Smooth muscle cell (in vitro differentiated cells): ENCODE data around the gene PTPRD. TPM values are rescaled to one million over a fixed set of nuclear protein-coding genes. Genes with fewer than 3 reads are reported as not detected.

Experiments
- DNase-seq: peaks from one replicate; lab custom pipeline; 2025; ENCODE audit not compliant: unreplicated experiment; lab: John Stamatoyannopoulos, UW
- H2AFZ ChIP-seq: fragments of 200-600 bp; sonication (generic); 2 replicates; pipeline ENCODE4 v1.6.0; 2016; ENCODE audit warnings: antibody characterized with exemption, low read depth, mild to moderate bottlenecking
- H3F3A ChIP-seq: fragments of 200-600 bp; sonication (generic); 2 replicates; pipeline ENCODE4 v1.6.0; 2017; ENCODE audit warnings: antibody characterized with exemption, low read depth
- H3K27ac ChIP-seq: fragments of 200-600 bp; sonication (generic); 2 replicates; pipeline ENCODE4 v1.5.1; 2016; ENCODE audit warnings: low read depth, mild to moderate bottlenecking
- H3K27me3 ChIP-seq: fragments of 200-600 bp; sonication (generic); 2 replicates; pipeline ENCODE4 v1.6.1; 2016; ENCODE audit warnings: low read depth, mild to moderate bottlenecking
- H3K36me3 ChIP-seq: fragments of 200-600 bp; sonication (generic); 2 replicates; pipeline ENCODE4 v1.5.1; 2016; ENCODE audit warnings: low read depth
- H3K4me1 ChIP-seq: fragments of 200-600 bp; sonication (generic); 2 replicates; pipeline ENCODE4 v1.5.1; 2016; ENCODE audit warnings: low read depth
- H3K4me2 ChIP-seq: fragments of 200-600 bp; sonication (generic); 2 replicates; pipeline ENCODE4 v1.6.0; 2016; ENCODE audit warnings: mild to moderate bottlenecking
- H3K4me3 ChIP-seq: fragments of 200-600 bp; sonication (generic); 2 replicates; pipeline ENCODE4 v1.5.1; 2016; ENCODE audit warnings: mild to moderate bottlenecking
- H3K79me2 ChIP-seq: fragments of 200-600 bp; sonication (generic); 2 replicates; pipeline ENCODE4 v1.6.0; 2016; ENCODE audit warnings: low read depth, mild to moderate bottlenecking
- H3K9ac ChIP-seq: fragments of 200-600 bp; sonication (generic); 2 replicates; pipeline ENCODE4 v1.6.0; 2016; ENCODE audit warnings: low read depth
- H3K9me3 ChIP-seq: fragments of 200-600 bp; sonication (generic); replicated peaks from 2 replicates; pipeline ENCODE4 v1.5.1; 2016; ENCODE audit warnings: low read depth
- H4K20me1 ChIP-seq: fragments of 200-600 bp; sonication (generic); 2 replicates; pipeline ENCODE4 v1.6.0; 2016; ENCODE audit warnings: low read depth
- WGBS: methylation state at CpG from one replicate; pipeline ENCODE4 v1.1.7; 2016; ENCODE audit warnings: low lambda C conversion rate; 5-methylcytosine and 5-hydroxymethylcytosine counted together
- polyA plus RNA-seq: library from polyadenylated mRNA; unstranded; fragments of >200 nt; fragmentation: Nextera tagmentation; extraction: Ambion mirVana; gene quantifications from 2 replicates; pipeline ENCODE4 v1.2.1, GENCODE V29; 2016
- total RNA-seq: library from RNA; depleted of rRNA; stranded (reverse); fragments of >200 nt; gene quantifications from 2 replicates; pipeline ENCODE4 v1.2.3, GENCODE V29; 2014
- TF ChIP-seq, protein P1 (sequence below): fragments of 200-600 bp; sonication (generic); IDR thresholded peaks from 2 replicates; pipeline ENCODE4 v1.5.1; 2017; ENCODE audit warnings: borderline replicate concordance, mild to moderate bottlenecking, antibody characterized with exemption; ENCODE audit not compliant: insufficient read depth, poor library complexity, severe bottlenecking

PTPRD gene
- total and polyA plus RNA-seq, 2 experiments from 2014 or later: 6.5 to 61.0 TPM

GRCh38 chr9:9730174-9730573 lies 882.6 kb downstream of the PTPRD start:
- DNase-seq: no peak
- H3K27me3 ChIP-seq: no peaks in the 10 kb centered on the region
- TF ChIP-seq, protein P1, sequence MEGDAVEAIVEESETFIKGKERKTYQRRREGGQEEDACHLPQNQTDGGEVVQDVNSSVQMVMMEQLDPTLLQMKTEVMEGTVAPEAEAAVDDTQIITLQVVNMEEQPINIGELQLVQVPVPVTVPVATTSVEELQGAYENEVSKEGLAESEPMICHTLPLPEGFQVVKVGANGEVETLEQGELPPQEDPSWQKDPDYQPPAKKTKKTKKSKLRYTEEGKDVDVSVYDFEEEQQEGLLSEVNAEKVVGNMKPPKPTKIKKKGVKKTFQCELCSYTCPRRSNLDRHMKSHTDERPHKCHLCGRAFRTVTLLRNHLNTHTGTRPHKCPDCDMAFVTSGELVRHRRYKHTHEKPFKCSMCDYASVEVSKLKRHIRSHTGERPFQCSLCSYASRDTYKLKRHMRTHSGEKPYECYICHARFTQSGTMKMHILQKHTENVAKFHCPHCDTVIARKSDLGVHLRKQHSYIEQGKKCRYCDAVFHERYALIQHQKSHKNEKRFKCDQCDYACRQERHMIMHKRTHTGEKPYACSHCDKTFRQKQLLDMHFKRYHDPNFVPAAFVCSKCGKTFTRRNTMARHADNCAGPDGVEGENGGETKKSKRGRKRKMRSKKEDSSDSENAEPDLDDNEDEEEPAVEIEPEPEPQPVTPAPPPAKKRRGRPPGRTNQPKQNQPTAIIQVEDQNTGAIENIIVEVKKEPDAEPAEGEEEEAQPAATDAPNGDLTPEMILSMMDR: no peak
- WGBS: 45% methylated on average over 3 of the region's 3 CpGs
- no peaks in the 10 kb centered on the region for H3K36me3 ChIP-seq
- H3K27ac ChIP-seq: no peak overlapping the region
- no peaks in the 10 kb centered on the region for H3F3A ChIP-seq
- no peak overlapping the region for H3K9ac ChIP-seq
- H4K20me1 ChIP-seq: no peaks in the 10 kb centered on the region
- no peak overlapping the region for H2AFZ ChIP-seq
- H3K4me2 ChIP-seq: no peak overlapping the region
- no peaks in the 10 kb centered on the region for H3K4me1 ChIP-seq
- no peaks in the 10 kb centered on the region for H3K9me3 ChIP-seq
- no peak overlapping the region for H3K4me3 ChIP-seq
- no peaks in the 10 kb centered on the region for H3K79me2 ChIP-seq

DNA sequence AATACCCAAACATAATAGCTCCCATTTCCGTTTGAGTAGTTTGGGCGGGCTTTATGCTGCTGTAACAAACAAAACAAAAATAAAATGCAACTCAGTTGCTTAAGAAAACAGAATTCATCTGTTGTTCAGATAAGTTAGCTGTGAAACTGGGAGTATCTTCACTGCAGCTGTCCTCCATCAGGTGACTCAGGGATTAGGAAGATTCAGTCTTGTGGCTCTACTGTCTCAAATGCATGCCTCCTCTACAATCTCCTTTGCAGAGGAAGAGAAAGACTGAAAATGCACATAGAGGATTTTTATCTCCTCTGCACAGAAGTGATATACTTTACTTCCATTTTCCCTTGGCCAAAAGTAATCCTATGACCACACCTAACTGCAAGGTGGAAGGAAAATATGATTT lies 883.7 kb downstream of the PTPRD start:
- DNase-seq: no peak
- H3K4me1 ChIP-seq: no peaks in the 10 kb centered on the region
- H3K9ac ChIP-seq: no peak overlapping the region
- H4K20me1 ChIP-seq: no peaks in the 10 kb centered on the region
- TF ChIP-seq, protein P1: no peak
- WGBS: 78% methylated on average over 2 of the region's 2 CpGs
- no peaks in the 10 kb centered on the region for H3K9me3 ChIP-seq
- H3F3A ChIP-seq: no peaks in the 10 kb centered on the region
- H2AFZ ChIP-seq: no peak overlapping the region
- no peak overlapping the region for H3K27ac ChIP-seq
- no peak overlapping the region for H3K4me2 ChIP-seq
- no peaks in the 10 kb centered on the region for H3K27me3 ChIP-seq
- no peaks in the 10 kb centered on the region for H3K79me2 ChIP-seq
- H3K4me3 ChIP-seq: no peak overlapping the region
- no peaks in the 10 kb centered on the region for H3K36me3 ChIP-seq

- Histone ChIP-seq H3K4me3 (no peak overlapping the region), H3K27ac (no peak overlapping the region), H3K9ac (no peak overlapping the region), H3K79me2 (no peaks in the 10 kb centered on the region), H2AFZ (no peak overlapping the region), H3K36me3 (no peaks in the 10 kb centered on the region), H3K27me3 (no peaks in the 10 kb centered on the region), H3K4me1 (no peaks in the 10 kb centered on the region), H4K20me1 (no peaks in the 10 kb centered on the region), H3F3A (no peaks in the 10 kb centered on the region), H3K9me3 (no peaks in the 10 kb centered on the region), H3K4me2 (no peak overlapping the region)
- WGBS: 78% methylated on average over 16 of the region's 16 CpGs
- no peak for DNase-seq
- TF ChIP-seq, protein P1: no peak
Observed at GRCh38 chr9:9719373-9720112, 893.3 kb downstream of the PTPRD start.

GRCh38 chr9:9718691-9719090 lies 894.1 kb downstream of the PTPRD start:
- H3F3A ChIP-seq: no peaks in the 10 kb centered on the region
- H3K79me2 ChIP-seq: no peaks in the 10 kb centered on the region
- H3K36me3 ChIP-seq: no peaks in the 10 kb centered on the region
- TF ChIP-seq, protein P1: no peak
- no peaks in the 10 kb centered on the region for H3K9me3 ChIP-seq
- DNase-seq: no peak
- no peaks in the 10 kb centered on the region for H3K4me1 ChIP-seq
- H3K4me3 ChIP-seq: no peak overlapping the region
- no peak overlapping the region for H3K9ac ChIP-seq
- H3K27me3 ChIP-seq: no peaks in the 10 kb centered on the region
- no peak overlapping the region for H3K4me2 ChIP-seq
- no peak overlapping the region for H3K27ac ChIP-seq
- H4K20me1 ChIP-seq: no peaks in the 10 kb centered on the region
- no peak overlapping the region for H2AFZ ChIP-seq
- 61% methylated on average over 3 of the region's 3 CpGs for WGBS
